Neural cell (in vitro differentiated cells): ENCODE measurements around the gene PEF1. TPM values are rescaled to one million over a fixed set of nuclear protein-coding genes. Genes with fewer than 3 reads are reported as not detected.

Experiments
- H2AFZ ChIP-seq: fragments of 200-600, 300-800 bp; sonication (generic), shearing (Covaris generic); 2 replicates; pipeline ENCODE4 v1.6.0; 2014; ENCODE audit warnings: low read depth, mild to moderate bottlenecking, antibody characterized with exemption, low read length, moderate library complexity
- H3F3A ChIP-seq: fragments of 200-600 bp; shearing (Covaris generic); 2 replicates; pipeline ENCODE4 v1.6.1; 2016; ENCODE audit warnings: mild to moderate bottlenecking, moderate library complexity, mixed read lengths, antibody characterized with exemption, low read length; ENCODE audit not compliant: insufficient read depth, poor library complexity, severe bottlenecking
- H3K27ac ChIP-seq: fragments of 200-600, 300-800 bp; sonication (generic), shearing (Covaris generic); 2 replicates; pipeline ENCODE4 v1.5.1; 2014; ENCODE audit warnings: mild to moderate bottlenecking, low read length, moderate library complexity
- H3K27me3 ChIP-seq: fragments of 300-800, 200-600 bp; sonication (generic), shearing (Covaris generic); 2 replicates; pipeline ENCODE4 v1.6.0; 2014; ENCODE audit warnings: mild to moderate bottlenecking, low read depth, low read length, moderate library complexity; ENCODE audit not compliant: insufficient read depth
- H3K36me3 ChIP-seq: fragments of 300-800, 200-600 bp; sonication (generic), shearing (Covaris generic); 2 replicates; pipeline ENCODE4 v1.5.1; 2014; ENCODE audit warnings: mild to moderate bottlenecking, antibody characterized with exemption, low read length, moderate library complexity; ENCODE audit not compliant: insufficient read depth
- H3K4me2 ChIP-seq: fragments of 300-800, 200-600 bp; sonication (generic), shearing (Covaris generic); 2 replicates; pipeline ENCODE4 v1.6.0; 2014; ENCODE audit warnings: mild to moderate bottlenecking, low read length
- H3K4me3 ChIP-seq: fragments of 300-800, 200-600 bp; sonication (generic), shearing (Covaris generic); 2 replicates; pipeline ENCODE4 v1.5.1; 2014; ENCODE audit warnings: mild to moderate bottlenecking, low read length, moderate library complexity
- H3K79me2 ChIP-seq: fragments of 200-600 bp; shearing (Covaris generic); replicated peaks from 2 replicates; pipeline ENCODE4 v1.6.0; 2014; ENCODE audit warnings: mild to moderate bottlenecking, low read length, moderate library complexity; ENCODE audit not compliant: insufficient read depth
- H3K9ac ChIP-seq: fragments of 300-800, 200-600 bp; sonication (generic), shearing (Covaris generic); 2 replicates; pipeline ENCODE4 v1.6.1; 2016; ENCODE audit warnings: mild to moderate bottlenecking, low read length, mixed read lengths
- H3K9me2 ChIP-seq: fragments of 200-600 bp; shearing (Covaris generic); 2 replicates; pipeline ENCODE4 v1.6.1; 2016; ENCODE audit warnings: mild to moderate bottlenecking, low read length, mixed read lengths; ENCODE audit not compliant: insufficient read depth
- H3K9me3 ChIP-seq: fragments of 200-600, 300-800 bp; sonication (generic), shearing (Covaris generic); 2 replicates; pipeline ENCODE4 v1.6.1; 2016; ENCODE audit warnings: mild to moderate bottlenecking, mixed run types, low read length, moderate library complexity, mixed read lengths
- H4K20me1 ChIP-seq: fragments of 200-600 bp; shearing (Covaris generic); 2 replicates; pipeline ENCODE4 v1.6.1; 2016; ENCODE audit warnings: mild to moderate bottlenecking, mixed run types; ENCODE audit not compliant: insufficient read depth
- CTCF ChIP-seq: fragments of 450-650 bp; IDR thresholded peaks from 2 replicates; pipeline ENCODE4 v1.5.1; 2014; ENCODE audit warnings: antibody characterized with exemption, mild to moderate bottlenecking, moderate library complexity; ENCODE audit not compliant: poor library complexity, severe bottlenecking
- EP300 ChIP-seq: fragments of 450-650 bp; conservative IDR thresholded peaks from 2 replicates; pipeline ENCODE4 v1.6.1; 2014; ENCODE audit warnings: antibody characterized with exemption, mild to moderate bottlenecking, moderate library complexity; ENCODE audit not compliant: poor library complexity, severe bottlenecking
- EZH2 ChIP-seq: fragments of 200-600, 300-800 bp; shearing (Covaris generic), sonication (generic); IDR thresholded peaks from 2 replicates; pipeline ENCODE4 v1.6.1; 2014; ENCODE audit warnings: antibody characterized with exemption, low read length, borderline replicate concordance, mild to moderate bottlenecking; ENCODE audit not compliant: insufficient read depth, poor library complexity, severe bottlenecking
- MXI1 ChIP-seq: fragments of 450-650 bp; conservative IDR thresholded peaks from 2 replicates; pipeline ENCODE4 v1.6.1; 2014; ENCODE audit warnings: antibody characterized with exemption, mild to moderate bottlenecking; ENCODE audit not compliant: poor library complexity, severe bottlenecking
- POLR2AphosphoS5 ChIP-seq: IDR thresholded peaks from 2 replicates; pipeline ENCODE4 v1.6.1; 2012
- RAD21 ChIP-seq: fragments of 450-650 bp; conservative IDR thresholded peaks from 2 replicates; pipeline ENCODE4 v1.6.1; 2014; ENCODE audit warnings: antibody characterized with exemption, mild to moderate bottlenecking, moderate library complexity
- REST ChIP-seq: IDR thresholded peaks from 2 replicates; pipeline ENCODE4 v1.6.1; 2012; ENCODE audit warnings: borderline replicate concordance
- SMC3 ChIP-seq: fragments of 450-650 bp; conservative IDR thresholded peaks from 2 replicates; pipeline ENCODE4 v1.6.1; 2014; ENCODE audit warnings: antibody characterized with exemption, mild to moderate bottlenecking, moderate library complexity; ENCODE audit not compliant: poor library complexity
- TAF1 ChIP-seq: IDR thresholded peaks from 2 replicates; pipeline ENCODE4 v1.6.1; 2012; ENCODE audit warnings: low read depth
- polyA plus RNA-seq: library from polyadenylated mRNA; depleted of rRNA; stranded (reverse); fragments of >200 nt; gene quantifications from 2 replicates; pipeline ENCODE4 v1.2.3, GENCODE V29; 2014

PEF1 gene
- polyA plus RNA-seq, 1 donor from 2014 or later, result 48.2 TPM

GRCh38 chr1:31650161-31651088, 5.7 kb upstream of the PEF1 start:
- Histone ChIP-seq H3F3A (peaks cover 3% of the 10 kb centered on the region), H3K36me3 (no peaks in the 10 kb centered on the region), H3K27ac (no peak overlapping the region), H3K4me3 (no peak overlapping the region), H3K9me3 (no peaks in the 10 kb centered on the region), H2AFZ (no peak overlapping the region), H3K79me2 (no peaks in the 10 kb centered on the region), H4K20me1 (no peaks in the 10 kb centered on the region), H3K27me3 (no peaks in the 10 kb centered on the region), H3K9me2 (no peaks in the 10 kb centered on the region), H3K4me2 (no peak overlapping the region), H3K9ac (no peak overlapping the region)
- TF ChIP-seq RAD21 (no peak), EZH2 (no peak)

DNA sequence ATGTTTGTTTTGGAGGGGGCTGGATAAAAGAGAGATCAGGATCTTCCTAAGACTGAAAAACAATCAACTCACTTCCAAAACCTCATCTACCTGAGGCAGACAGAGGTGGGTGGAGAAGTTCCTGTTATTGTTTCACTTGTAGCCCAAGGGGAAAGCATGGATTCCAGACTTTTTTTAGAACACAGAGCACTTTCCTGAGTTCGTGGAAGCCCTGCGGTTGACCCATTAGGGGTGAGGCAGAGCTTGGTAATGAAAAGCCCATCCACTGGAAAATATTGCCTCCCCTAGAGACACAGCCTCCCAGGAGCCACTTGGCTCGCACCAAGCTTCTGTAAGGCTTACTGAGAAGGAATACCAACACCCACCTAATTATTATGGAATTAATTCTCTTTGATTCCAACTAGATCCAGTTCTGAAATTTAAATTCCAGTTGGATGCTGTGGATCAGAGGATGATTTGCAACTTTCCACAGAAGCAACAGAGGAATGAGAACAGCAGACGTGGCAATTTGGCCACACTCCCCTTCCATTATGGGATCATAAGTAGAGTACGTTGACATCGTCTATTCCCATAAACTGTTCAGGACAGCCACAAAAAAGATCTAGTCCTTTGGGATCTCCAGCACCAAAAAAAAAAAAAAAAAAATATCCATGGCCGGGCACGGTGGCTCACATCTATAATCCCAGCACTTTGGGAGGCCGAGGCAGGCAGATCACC, 4.1 kb upstream of the PEF1 start:
- no peak overlapping the region for H3K9ac ChIP-seq
- peaks cover 6% of the 10 kb centered on the region for H3K79me2 ChIP-seq
- H3K27ac ChIP-seq, result no peak overlapping the region

More for the DNA sequence above, 4.1 kb upstream of the PEF1 start:
- H4K20me1 ChIP-seq, result no peaks in the 10 kb centered on the region
- no peaks in the 10 kb centered on the region for H3K36me3 ChIP-seq
- no peak overlapping the region for H3K4me3 ChIP-seq
- no peaks in the 10 kb centered on the region for H3K9me3 ChIP-seq
- no peaks in the 10 kb centered on the region for H3K9me2 ChIP-seq
- H3K4me2 ChIP-seq, result no peak overlapping the region
- peaks cover 3% of the 10 kb centered on the region for H3F3A ChIP-seq
- no peak overlapping the region for H2AFZ ChIP-seq
- H3K27me3 ChIP-seq, result no peaks in the 10 kb centered on the region
- TF ChIP-seq TAF1 (no peak), EZH2 (no peak), CTCF (no peak), SMC3 (no peak), RAD21 (no peak), POLR2AphosphoS5 (no peak), MXI1 (no peak), EP300 (no peak), REST (no peak)
